ENCODE results near the gene TMEM117. TPM values are rescaled to one million over a fixed set of nuclear protein-coding genes. Genes with fewer than 3 reads are reported as not detected.

TMEM117 gene
- total RNA-seq, 2 experiments from 2014 or later = 0.95 to 0.96 TPM

DNA sequence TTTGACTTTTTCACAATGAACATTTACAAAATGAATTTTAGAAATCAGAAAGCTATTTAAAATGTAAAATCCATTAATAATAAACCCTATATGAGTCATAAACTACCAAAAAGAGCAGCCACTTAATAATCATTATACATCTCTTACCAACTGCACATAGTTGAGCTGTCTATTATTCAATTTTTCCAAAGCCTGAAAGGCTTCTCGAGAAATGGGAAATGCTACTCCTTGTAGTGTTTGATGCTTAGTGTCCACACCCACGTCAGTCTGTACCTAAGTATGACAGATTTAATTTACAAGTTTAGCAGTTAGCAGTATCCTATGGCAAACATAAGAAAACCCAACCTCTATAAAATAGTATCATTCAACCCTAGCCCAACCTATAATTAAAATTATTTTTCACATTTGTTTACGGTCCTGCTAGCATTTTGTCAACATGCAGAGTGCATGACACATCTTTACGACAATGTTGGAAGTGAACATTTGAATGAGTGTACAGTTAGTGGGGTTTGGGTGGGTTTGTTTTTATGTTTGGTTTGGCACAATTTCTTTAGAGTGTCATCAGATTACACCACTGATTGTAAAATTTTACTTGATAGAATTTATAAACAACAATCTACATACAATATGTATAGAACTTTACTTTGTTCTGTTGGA lies 38.2 kb upstream of the TMEM117 start:
- no peaks in the 10 kb centered on the region for H3K9me3 Mint-ChIP-seq
- DNase-seq = no peak
- ChIA-PET CTCF (interaction anchor here (1.4 to 3.4 kb wide), 2 partner anchors 9 to 38 kb away, joined by 4 to 12 read pairs; partner anchors contain the start of genes IRAK4, PUS7L and TWF1), POLR2A (interaction anchor here (0.7 to 1.7 kb wide), 2 partner anchors 8 to 37 kb away, joined by 3 to 7 read pairs; partner anchors contain the start of gene TWF1)
- H3K27me3 Mint-ChIP-seq = no peaks in the 10 kb centered on the region
- TF ChIP-seq CTCF (IDR thresholded peaks at IDR 0.05) = no peak
- peaks cover 11% of the 10 kb centered on the region for H3K4me1 Mint-ChIP-seq (ENCODE audit: low read depth)
- H3K27ac Mint-ChIP-seq = peak overlapping the region; percentile 35
- intact Hi-C loops (cut with micrococcal nuclease) = no loop called here
- peaks cover 34% of the 10 kb centered on the region for H3K36me3 Mint-ChIP-seq (ENCODE audit: low read depth)
- H3K4me3 Mint-ChIP-seq = no peak overlapping the region
- ATAC-seq = no peak

DNA sequence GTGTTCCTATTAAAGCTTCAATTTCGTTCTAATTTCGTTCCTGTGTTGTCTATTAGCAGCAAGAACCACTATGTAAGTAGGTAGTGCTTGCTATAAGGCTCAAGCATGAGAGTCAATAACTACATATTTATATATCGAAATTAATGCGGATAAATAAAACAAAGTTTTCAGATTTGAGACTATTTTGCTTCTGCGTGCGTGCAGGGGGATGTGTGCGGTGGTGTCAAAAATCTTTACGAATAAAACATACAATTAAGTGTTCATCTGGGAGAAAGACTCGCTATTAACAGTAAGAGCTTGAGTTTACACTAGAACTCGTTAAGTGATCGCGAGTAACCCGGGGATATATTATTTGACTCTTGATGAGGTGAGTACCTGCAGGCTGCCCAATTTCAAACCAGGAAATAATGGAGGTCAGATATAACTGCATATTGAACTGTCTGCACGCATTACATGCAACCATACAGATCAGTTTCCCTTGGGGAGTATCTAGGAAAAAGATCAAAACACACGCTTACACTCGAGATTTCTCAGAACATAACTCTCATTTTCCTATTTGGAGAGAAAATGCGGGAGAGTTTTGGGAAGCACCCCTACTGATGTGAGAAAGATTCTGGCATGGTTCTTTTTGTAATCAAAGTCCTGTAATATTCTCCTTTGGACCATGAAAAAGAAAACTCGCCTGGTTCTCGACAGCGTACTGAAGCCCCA lies 30.6 kb upstream of the TMEM117 start:
- H3K4me1 Mint-ChIP-seq (ENCODE audit: low read depth) = peaks cover 33% of the 10 kb centered on the region
- peak overlapping the region; percentile 82 for H3K4me3 Mint-ChIP-seq
- ChIA-PET CTCF (interaction anchor here (1.0 to 4.6 kb wide), 7 partner anchors 8 to 77 kb away, joined by 3 to 34 read pairs (median 4); no protein-coding TSS in a partner anchor), POLR2A (interaction anchor here (0.7 to 2.1 kb wide), 10 partner anchors 9 to 71 kb away, joined by 3 to 10 read pairs (median 4); partner anchors contain the start of genes IRAK4, PUS7L and TMEM117)
- DNase-seq = no peak
- no peaks in the 10 kb centered on the region for H3K9me3 Mint-ChIP-seq
- no peak for ATAC-seq
- peak overlapping the region; percentile 100 for H3K27ac Mint-ChIP-seq
- no peaks in the 10 kb centered on the region for H3K27me3 Mint-ChIP-seq
- TF ChIP-seq CTCF (IDR thresholded peaks at IDR 0.05) = no peak
- peaks cover 19% of the 10 kb centered on the region for H3K36me3 Mint-ChIP-seq (ENCODE audit: low read depth)
- intact Hi-C loops (cut with micrococcal nuclease) = loop anchor here (5.0 kb wide), 1 partner anchor 48 kb away; the partner anchor contains the start of genes IRAK4 and PUS7L

DNA sequence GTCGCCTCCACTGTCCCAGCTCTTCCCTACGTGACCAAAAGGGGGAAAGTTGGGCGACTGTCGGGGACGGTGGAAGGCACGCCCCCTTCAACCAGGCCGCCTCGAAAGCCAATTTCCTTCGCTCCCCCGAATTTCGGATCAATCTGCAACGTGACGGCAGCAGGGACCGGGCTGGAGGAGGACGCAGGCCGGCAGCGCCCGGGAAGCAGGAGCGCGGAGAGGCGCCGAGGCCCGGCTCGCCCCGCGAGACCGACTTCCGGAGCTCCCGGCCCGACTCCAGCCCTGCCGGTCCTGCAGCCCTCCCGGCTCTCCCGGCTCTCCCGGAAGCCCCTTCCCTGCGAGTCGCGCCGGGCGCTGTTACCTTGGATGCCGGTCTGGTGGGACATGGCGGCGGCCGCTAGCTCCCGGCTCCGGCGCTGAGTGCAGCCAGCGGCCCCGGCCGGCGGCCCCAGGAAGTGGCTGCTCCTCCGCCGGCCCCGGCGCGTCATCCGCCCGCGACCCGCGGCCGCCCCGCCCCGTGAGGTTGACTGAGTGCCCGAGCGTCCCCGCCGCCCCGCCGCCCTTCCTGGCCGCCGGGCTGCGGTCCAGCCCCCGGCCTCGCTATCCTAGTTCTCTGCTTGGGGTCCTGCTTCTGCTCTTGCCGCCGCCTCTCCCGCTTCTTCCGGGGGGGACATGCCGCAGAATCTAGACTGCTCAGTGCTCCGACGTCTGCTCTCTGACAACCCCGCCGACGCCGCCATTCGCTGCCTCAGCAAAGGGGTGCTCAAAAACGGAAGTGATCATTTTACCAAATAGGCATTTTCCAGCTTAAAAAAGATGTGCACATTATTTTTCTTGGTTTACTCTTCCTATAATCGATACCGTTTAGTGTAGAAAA lies 29.8 kb upstream of the TMEM117 start, which contains the start of gene TWF1:
TSS of gene TWF1 (minus strand) at position 458 of the 877 bp plus-strand sequence. CDS start at position 386, 72 bp downstream.
- Mint-ChIP-seq H3K4me1 (ENCODE audit: low read depth) (peaks cover 34% of the 10 kb centered on the region), H3K27ac (peak within 1 kb of the TSS; percentile 100), H3K9me3 (no peaks in the 10 kb centered on the region), H3K27me3 (no peaks in the 10 kb centered on the region), H3K4me3 (peak within 1 kb of the TSS; percentile 82), H3K36me3 (ENCODE audit: low read depth) (peaks cover 12% of the 10 kb centered on the region)
- intact Hi-C loops (cut with micrococcal nuclease) = loop anchor here (5.0 kb wide), 1 partner anchor 49 kb away; the partner anchor contains the start of genes IRAK4 and PUS7L
- POLR2A ChIA-PET = interaction anchor here (0.7 to 2.1 kb wide), 12 partner anchors 9 to 70 kb away, joined by 3 to 10 read pairs (median 4); partner anchors contain the start of genes IRAK4, PUS7L and TMEM117
- ATAC-seq (peak; percentile 94), DNase-seq (peak; percentile 90)
- no peak for TF ChIP-seq CTCF (IDR thresholded peaks at IDR 0.05)
- CTCF ChIA-PET = interaction anchor here (0.8 to 4.6 kb wide), 8 partner anchors 9 to 77 kb away, joined by 3 to 34 read pairs (median 4); partner anchors contain the start of gene TMEM117

DNA sequence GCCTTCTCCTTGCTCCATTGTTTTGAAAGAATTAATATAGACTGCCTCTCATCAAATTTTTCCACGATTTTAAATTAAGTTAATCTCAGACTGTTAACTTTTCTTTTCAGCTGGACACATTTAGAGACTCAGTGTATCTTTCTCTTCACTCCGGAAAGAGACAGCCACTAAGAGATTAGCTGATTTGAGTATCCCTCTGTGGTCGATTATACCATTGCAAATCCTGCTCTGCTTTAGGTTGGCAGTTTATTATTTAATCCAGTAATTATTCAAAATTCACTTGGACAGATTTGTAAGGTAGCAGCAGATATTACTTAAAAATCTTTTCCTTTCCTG lies 29.2 kb upstream of the TMEM117 start:
- Mint-ChIP-seq H3K9me3 (no peaks in the 10 kb centered on the region), H3K27me3 (no peaks in the 10 kb centered on the region), H3K27ac (peak overlapping the region; percentile 100), H3K4me1 (ENCODE audit: low read depth) (peaks cover 38% of the 10 kb centered on the region), H3K4me3 (peak overlapping the region; percentile 82), H3K36me3 (ENCODE audit: low read depth) (peaks cover 11% of the 10 kb centered on the region)
- CTCF ChIA-PET = interaction anchor here (0.8 to 4.6 kb wide), 6 partner anchors 10 to 76 kb away, joined by 3 to 34 read pairs (median 4); partner anchors contain the start of gene TMEM117
- POLR2A ChIA-PET = interaction anchor here (1.0 to 1.3 kb wide), 6 partner anchors 9 to 47 kb away, joined by 3 to 10 read pairs (median 4); partner anchors contain the start of genes IRAK4, PUS7L and TMEM117
- no peak for DNase-seq
- TF ChIP-seq CTCF (IDR thresholded peaks at IDR 0.05) = no peak
- intact Hi-C loops (cut with micrococcal nuclease) = loop anchor here (5.0 kb wide), 1 partner anchor 49 kb away; the partner anchor contains the start of genes IRAK4 and PUS7L
- peak; percentile 13 for ATAC-seq

Measured in activated CD8-positive, alpha-beta T cell treated with anti-CD3 and anti-CD28 coated beads for 36 hours (primary cell).